Activated CD4-positive, alpha-beta T cell treated with anti-CD3 and anti-CD28 coated beads for 48 hours (primary cell): ENCODE results near the gene NRN1.
A peak's percentile ranks its signal among the peaks of the same experiment; 100 is the strongest.
"Not testable (repeated sequence)": the region's sequence is repeated elsewhere in the genome, so short reads cannot be mapped to it uniquely, and the experiment has no call there.

Source experiments
- DNase-seq: peaks from one replicate; pipeline ENCODE4 v3.0.0-alpha.2; 2020

NRN1 gene

DNA sequence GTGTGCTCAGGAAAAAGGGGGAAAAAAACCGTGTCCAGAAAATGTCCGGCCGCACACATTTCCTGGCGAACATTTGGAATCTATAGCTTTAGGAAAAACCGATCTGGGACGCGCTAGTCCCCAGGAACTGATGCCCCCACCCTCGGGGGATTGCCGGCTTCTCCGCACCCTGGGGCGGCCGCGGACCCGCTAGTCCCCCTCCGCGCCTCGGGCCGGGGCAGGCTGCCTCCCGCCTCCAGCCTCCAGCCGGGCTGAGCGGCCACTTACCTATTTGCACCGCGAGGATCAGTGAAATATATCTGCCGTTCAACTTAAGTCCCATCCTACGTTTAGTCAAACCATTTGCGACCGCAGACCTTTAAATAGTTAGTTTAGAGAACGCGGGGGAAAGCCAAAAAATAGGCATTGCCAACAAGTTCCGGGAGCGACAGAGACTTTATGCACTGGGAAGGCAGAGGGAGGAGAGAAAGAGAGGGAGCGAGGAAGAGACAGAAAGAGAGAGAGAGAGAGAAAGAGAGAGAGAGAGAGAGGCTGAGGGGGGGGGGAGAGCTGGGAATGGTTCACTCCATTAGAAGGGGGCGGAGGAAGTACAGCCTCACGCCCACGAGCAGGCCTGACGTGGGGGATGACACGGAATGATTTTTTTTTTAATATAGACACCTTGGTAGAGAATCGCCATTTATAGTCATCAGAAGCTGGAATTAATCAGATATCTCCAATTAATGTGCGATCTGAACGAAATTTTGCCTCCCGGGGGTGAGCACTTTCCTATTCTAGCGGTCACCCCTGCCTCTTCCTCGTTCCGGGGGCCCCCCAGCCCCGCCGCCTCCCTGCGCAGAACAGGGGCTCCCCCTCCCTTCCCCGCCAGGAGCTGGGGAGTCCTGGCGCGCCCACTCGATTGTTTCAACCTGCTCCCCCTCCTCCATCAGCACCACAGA, at the start of gene NRN1:
Gene NRN1 (minus strand): TSS at position 498 of the 938 bp plus-strand sequence. CDS start 176 bp downstream, at position 322.
- peak; percentile 15 for DNase-seq

DNA sequence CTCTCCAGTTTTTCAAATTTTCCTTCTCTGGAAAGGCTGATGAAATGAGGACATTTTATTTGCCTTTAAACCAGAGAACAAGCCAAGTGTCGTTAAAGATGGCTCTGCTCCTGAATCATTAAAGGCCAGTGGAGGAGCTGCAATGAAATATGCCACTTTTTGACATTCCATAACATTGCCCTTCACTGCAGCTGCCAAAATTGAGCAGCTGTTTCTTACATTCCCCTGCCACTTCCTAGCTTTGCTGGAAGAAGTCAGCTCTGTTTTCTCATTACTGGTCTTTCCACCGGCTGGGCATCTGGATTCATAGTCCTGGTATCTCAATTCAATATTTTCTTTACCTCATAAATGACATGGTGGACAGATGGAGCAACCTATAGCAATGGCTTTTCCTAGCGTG, 45.5 kb upstream of the NRN1 start:
- DNase-seq: no peak

GRCh38 chr6:6046716-6047115, 40.0 kb upstream of the NRN1 start:
- no peak for DNase-seq

- DNase-seq: no peak
These were observed 33.3 kb upstream of the NRN1 start for GRCh38 chr6:6039946-6040509.

- DNase-seq: no peak
These were observed 30.5 kb upstream of the NRN1 start for GRCh38 chr6:6037179-6037578.

DNA sequence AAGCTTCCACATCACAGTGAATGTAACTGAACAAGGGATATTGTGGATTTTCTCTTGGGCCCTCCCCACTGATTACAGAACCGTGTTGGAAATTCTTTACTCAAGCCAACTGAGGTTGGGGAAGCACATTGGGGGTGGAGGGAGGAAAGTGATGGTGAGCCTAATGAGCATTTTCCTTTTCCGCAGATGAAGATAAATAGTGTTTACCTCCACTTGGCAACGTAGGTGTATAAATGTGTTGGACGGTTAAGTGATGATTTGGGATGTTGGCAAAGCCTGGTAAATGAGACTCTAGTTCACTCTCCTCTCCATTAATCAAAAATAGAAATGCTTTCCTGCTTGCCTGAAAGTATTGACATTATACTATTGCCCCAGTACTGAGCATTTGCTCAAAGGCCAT, 27.1 kb upstream of the NRN1 start:
- no peak for DNase-seq

GRCh38 chr6:6026513-6027205, 19.9 kb upstream of the NRN1 start:
- no peak for DNase-seq

- no peak for DNase-seq
These were observed 19.0 kb upstream of the NRN1 start for GRCh38 chr6:6025736-6026135.

DNA sequence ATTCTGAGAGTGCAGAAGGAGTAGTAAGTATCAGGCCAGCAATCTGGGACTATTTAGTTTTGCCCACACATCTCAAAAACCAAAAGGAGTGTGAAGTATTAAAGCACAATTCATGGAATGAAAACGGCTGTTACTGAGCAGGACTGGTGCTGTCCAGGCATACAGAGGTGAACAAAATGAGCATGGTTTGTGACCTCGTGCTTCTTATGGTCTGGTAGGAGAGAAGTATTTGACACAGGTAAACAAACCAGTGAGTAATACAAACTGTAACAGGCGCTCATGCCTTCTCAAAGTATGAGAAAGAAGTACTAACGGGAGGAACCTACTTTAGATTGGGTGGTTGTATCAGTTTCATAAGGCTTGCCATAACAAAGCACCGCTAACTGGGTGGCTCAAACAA, 17.5 kb upstream of the NRN1 start:
- no peak for DNase-seq

GRCh38 chr6:6022841-6023240, 16.1 kb upstream of the NRN1 start:
- not testable (repeated sequence) for DNase-seq

- DNase-seq: peak; percentile 76
These were observed 2.1 kb upstream of the NRN1 start for GRCh38 chr6:6008648-6009421.

GRCh38 chr6:6008089-6008647, 1.4 kb upstream of the NRN1 start:
- DNase-seq: no peak

- DNase-seq: peak; percentile 58
These were observed 802 bp upstream of the NRN1 start for GRCh38 chr6:6007366-6008088.

DNA sequence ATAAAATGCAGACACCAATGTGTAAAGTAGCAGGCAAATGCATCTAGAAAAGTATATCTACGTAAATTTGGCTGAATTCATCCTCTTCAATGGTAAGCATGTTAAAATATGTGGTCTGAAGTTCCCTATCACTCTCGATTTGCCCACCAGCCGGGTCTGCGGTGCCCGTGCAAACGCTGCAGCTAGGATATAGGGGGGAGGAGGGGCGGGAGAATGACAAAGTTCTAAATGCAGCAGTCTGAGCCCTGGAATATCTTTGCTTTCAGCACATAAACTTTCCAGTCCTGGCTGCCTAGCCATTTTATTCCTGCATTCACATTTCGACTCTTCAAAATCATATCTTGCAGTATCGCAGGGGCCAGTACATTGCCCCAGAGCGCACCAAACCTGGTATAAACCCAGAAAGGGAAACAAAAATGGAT, 708 bp downstream of the NRN1 start:
- DNase-seq: no peak

DNA sequence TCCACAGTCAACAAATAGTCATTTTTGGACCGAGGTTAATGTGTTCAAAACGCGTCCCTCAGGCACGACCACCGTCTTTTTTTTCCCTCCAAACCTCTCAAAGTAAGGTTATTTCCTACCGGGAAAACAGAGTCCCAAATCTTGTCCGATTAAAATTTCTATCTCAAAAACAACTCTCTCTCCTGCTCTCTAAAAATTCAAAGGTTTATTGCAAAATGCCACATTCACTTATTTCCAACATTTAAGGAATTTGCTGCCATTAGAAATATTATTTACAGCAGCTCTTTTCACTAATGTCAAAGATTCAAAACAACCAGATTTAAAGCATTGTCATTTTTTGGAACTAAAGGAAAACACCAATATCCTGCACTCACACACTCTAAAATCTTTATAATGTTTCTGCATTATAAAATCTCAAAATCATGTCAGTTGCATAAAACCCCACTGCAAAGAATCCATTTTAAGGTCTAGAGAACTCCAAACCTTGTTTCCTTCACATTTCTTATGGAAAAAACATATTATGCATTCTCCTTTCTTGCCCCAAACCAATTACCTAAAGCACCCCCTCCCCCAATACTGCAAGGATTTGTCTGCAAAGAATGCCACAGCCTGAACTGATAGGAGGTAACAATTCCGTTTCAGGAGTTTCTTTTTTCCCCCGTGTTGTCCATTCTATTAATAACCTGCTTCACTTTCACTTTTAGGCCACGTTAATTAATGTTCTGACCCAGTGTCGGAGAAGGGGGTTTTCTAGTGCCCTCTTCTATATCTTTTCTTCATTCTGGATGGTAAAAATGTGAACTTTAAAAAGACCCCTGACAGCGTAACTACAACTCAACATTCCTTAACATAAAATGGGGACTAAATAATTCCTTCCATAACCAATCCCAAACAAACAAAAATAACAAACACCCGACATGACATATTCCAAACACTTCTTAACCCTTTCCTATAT, 1.4 kb downstream of the NRN1 start:
- DNase-seq: no peak

GRCh38 chr6:6004390-6004995, 2.2 kb downstream of the NRN1 start:
- DNase-seq: peak; percentile 11

GRCh38 chr6:6003621-6004366, 2.9 kb downstream of the NRN1 start:
- peak; percentile 53 for DNase-seq

GRCh38 chr6:6002848-6003620, 3.7 kb downstream of the NRN1 start:
- DNase-seq: no peak
